HG03095 (cell line): ENCODE measurements around the gene PBX3.
A peak's percentile ranks its signal among the peaks of the same experiment; 100 is the strongest.

Source experiments
- ATAC-seq: cut with Tn5 transposase; IDR thresholded peaks from one replicate; pipeline ENCODE4 v1.9.1; 2021; ENCODE audit warnings: moderate library complexity; ENCODE audit not compliant: unreplicated experiment

Gene PBX3

DNA sequence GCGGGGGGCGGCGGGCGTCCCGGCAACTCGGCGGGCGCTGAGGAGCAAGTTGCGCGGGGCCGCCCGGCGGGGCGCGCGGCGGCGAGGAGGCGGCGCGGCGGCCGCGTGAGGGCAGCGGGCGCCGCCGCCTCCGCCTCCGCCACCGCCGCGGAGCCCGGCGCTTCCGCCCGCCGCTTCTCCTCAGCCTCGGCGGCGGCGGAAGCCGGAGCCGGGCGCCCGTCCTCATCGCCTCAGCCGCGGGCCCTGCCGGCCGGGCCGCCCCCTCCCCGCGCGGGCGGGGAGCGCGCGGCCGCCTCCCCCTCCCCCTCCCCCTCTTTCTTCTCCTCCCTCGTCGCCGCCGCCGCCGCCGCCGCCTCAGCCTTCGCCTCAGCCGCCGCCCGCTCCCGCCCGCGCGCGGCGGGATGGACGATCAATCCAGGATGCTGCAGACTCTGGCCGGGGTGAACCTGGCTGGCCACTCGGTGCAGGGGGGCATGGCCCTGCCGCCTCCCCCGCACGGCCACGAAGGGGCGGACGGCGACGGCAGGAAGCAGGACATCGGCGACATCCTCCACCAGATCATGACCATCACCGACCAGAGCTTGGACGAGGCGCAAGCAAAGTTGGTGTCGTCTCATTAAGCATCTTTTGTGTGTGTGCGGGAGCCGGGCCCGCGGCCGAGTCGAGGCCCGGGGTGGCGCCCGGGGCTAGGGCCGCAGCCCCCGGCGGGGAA, at the start of gene PBX3:
Gene PBX3, plus strand, starts transcription at position 321 of the 712 bp plus-strand sequence.
- peak; percentile 12 for ATAC-seq

DNA sequence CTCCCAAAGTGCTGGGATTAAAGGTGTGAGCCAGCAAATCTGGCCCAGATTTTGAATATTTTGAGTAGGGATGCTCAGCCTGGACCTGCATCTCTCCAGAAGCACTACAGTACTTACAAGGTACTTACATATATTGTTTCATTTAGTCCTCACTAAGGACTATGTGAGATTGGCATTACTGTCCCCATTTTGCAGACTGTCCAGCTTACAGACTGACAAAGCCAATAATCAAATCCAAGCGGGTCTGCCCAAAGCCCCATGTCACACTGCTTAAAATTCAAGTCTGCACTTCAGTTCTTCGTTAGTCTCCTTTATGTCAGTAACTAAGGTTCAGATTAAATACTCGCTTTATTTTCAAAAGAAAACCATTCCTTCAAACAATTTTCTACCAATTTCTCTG, 47.3 kb upstream of the PBX3 start:
- no peak for ATAC-seq

- peak; percentile 75 for ATAC-seq
Observed at GRCh38 chr9:125700791-125701190, 46.4 kb upstream of the PBX3 start.

DNA sequence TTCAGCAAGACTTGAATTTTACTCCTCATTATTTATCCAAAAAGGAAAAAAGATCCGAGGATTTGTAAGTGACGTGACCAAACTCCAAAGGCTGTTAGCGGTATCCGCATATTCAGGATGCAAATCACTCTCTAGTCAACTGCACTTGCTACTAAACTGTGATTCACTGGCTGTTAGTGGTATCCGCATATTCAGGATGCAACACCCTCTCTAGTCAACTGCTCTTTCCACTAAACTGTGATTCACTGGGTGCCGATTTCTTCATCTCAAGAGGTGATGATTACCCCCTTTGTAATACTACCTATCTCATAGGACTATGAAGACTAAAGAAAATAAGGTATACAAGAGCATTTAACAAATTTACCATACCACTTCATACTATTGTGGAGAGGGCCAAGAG, 45.8 kb upstream of the PBX3 start:
- ATAC-seq, result no peak

DNA sequence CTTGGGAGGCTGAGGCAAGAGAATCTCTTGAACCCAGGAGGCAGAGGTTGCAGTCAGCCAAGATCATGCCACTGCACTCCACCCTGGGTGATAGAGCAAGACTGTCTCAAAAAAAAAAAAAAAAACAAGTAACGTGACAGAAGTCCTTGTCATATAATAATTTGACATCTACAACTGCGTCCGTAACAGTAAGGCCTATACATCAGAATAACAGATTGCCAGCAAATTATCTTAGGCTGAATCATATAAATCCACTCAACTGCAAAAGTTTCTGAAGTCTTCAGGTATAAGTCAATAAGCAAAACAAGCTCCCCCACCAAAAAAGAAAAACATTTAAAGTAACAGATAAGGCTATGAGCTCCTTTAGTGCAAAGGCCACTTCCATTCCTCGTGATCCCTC, 43.5 kb upstream of the PBX3 start:
- no peak for ATAC-seq

- ATAC-seq, result no peak
Observed at GRCh38 chr9:125705893-125706292, 41.3 kb upstream of the PBX3 start.

DNA sequence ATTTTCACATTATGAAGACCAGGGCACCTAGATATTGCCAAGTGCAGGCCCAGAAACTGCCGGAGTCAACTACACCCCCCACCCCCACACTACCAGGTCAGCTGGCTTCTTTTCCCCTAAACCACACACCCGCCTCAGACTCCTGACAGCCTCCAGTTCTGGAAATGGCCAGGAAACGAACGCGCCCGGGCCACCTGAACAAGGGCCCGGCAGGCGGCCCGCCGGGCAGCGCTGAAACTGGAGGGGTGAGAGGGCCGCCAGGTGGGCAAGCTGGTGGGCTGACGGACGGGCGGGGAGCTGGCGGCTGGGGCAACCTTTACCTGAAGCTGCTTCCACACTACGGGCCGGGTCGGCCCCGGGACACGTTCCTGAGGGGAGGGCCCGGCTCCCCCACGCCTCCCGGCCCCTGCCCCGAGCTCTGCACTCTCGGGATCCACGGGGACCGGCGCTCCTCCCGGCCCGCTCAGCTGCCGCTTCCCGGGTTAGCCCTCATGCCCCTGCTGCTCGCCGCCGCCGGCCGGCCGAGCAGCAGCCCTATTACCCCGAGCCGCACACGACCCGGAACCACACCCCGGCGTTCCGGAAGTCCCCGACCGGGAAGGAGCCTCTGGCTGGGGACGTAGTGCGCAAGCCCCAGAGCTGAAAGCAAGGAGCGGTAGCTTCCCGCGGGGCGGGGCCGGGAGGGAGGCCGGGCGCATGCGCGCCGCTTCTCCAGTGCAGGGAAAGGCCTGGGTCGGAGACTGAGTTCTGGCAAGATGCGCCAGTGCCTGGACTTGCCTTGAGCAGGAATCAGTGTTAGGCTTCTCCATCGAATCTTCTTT, 40.3 kb upstream of the PBX3 start, which contains the start of gene MAPKAP1:
Gene MAPKAP1, minus strand, starts transcription at position 558 of the 821 bp plus-strand sequence. CDS start 34,634 bp downstream, outside the sequence.
- ATAC-seq, result peak; percentile 91

DNA sequence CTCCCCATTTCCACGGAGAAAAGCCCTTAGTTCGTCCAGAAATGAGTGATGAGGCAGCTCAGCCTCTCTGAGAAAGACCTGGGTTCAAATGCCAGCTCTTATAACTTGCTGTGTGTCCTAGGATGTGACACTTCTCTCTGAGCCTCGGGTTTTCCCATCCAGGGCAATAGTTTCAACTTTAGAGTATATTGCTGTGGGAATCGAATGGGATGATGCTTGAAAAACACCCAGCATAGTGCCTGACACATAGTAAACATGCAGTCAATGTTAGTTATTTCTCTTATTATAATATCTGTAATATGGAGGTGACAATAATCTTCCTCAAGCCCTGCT, 39.7 kb upstream of the PBX3 start:
- no peak for ATAC-seq

DNA sequence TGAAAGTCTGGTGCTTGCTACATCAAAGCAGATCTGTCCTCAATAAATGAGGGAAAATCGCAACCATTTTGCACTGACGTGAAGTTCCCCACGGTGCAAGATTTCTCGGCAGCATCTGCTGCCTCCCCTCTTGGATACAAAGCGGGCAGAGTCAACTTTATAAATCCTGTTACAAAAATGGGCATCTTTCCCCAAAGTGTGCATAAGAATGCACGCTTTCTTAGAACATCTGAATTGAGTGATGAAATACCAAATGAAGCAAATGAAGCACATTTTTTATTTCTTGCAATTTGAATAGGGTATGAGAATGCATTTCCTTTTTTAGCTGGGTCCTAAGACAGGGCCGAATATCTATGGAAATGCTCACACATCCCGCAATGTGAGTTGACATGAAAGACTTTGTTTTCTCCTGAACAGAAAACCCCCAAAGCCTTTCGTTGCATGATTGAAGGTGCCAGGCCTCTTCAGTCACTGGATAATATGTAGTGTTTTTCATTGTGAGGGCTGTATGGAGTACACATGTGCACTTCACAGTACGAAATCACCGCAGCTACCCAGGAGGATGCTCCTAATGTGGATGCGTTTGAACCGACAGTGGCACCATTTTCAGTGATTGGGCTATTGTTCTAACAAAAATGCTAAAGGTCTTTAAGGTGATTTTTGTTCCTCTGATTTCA, 20.6 kb upstream of the PBX3 start:
- no peak for ATAC-seq

- no peak for ATAC-seq
Observed at GRCh38 chr9:125730168-125730567, 17.0 kb upstream of the PBX3 start.

GRCh38 chr9:125732562-125732961, 14.6 kb upstream of the PBX3 start:
- ATAC-seq, result no peak

- ATAC-seq, result no peak
Observed at GRCh38 chr9:125739436-125739835, 7.7 kb upstream of the PBX3 start.

DNA sequence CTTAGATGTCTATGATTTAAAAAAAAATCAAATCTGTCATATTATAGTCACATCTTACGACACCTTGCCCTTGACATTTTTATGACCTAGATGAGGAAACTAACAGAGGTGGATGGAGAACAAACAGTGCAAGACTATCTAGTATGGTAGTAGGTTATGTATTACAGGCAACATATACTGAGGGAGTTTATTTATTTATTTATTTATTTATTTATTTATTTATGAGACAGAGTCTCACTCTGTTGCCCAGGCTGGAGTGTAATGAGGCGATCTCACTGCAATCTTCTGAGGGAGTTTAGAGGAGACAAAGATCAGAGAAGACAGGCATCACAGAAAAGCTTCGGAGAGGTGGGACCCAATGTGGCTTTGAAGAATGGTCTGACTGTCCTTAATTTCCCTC, 4.5 kb upstream of the PBX3 start:
- no peak for ATAC-seq

- ATAC-seq, result no peak
Observed at GRCh38 chr9:125743682-125744428, 3.3 kb upstream of the PBX3 start.

DNA sequence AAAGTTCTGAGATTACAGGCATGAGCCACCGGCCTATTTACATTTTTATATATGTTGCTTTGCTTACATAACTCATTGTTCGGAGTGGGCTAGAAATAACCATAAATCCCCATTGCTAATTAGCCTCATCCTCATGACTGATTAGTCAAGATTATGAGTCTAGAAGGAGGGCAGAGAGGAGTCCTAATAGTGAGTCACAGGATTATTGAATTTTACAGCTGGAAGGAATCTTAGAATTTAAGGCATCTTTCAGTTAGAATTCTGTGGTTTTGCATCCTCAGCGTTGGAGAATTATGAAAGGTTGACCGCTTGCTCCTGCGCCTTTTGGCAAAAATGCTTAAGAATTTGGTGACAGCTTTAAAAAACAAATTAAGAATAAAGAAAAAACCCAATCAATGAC, 2.6 kb upstream of the PBX3 start:
- no peak for ATAC-seq

GRCh38 chr9:125745018-125745417, 2.2 kb upstream of the PBX3 start:
- no peak for ATAC-seq

DNA sequence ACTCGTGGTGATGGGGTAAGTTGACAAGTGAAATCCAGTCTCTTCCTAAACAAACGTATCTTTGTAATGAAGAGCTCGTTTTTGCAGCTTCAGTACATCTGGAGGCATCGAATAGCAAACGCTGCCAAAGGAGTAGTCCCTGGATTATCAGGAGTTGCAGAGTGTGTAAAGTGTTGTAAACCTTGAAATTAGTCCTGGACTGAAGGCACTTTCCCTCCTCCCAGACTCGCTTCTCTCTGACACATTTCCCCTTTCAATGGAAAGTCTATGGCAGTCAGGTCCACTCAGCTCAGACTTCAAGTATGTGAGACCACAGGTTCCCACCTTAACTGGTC, 1.5 kb upstream of the PBX3 start:
- ATAC-seq, result no peak

DNA sequence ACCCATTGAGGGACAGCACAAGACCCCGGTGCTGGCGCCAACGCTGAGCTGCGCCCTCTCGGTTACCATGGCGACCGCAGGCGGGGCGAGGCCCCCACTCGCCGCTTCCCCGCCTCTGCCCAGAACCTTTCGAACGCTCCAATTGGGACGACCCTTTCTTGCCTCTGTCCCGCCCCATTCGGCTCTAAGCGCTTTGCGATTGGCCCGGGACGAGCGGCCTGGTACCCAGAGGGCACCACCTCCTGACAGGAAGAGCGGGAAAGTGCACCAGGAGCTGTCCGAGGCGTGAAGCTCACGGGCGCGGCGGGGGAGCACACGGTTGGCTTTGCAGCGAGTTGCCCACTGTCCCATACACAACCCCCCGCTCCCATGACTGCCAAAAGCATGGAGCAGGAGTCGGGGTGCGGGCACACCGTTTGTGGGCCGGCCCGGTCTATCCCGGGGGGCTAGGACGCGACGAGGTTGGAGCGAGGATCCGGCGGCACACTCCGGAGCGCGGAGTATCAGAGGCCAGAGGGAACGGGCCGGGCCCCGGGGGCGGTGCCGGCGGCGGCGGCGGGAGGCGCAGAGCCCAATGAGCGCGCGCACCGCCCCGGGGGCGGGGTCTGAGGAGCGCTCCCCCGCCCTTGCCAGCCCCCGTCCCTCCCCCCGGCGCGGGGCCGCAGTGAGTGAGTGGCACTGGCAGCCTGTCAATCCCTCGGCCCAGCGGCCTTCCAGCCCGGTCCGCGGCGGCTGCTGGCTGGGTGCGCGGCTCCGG, 978 bp upstream of the PBX3 start:
- ATAC-seq, result peak; percentile 59

- ATAC-seq, result no peak
Observed at GRCh38 chr9:125746774-125747052, 460 bp upstream of the PBX3 start.

DNA sequence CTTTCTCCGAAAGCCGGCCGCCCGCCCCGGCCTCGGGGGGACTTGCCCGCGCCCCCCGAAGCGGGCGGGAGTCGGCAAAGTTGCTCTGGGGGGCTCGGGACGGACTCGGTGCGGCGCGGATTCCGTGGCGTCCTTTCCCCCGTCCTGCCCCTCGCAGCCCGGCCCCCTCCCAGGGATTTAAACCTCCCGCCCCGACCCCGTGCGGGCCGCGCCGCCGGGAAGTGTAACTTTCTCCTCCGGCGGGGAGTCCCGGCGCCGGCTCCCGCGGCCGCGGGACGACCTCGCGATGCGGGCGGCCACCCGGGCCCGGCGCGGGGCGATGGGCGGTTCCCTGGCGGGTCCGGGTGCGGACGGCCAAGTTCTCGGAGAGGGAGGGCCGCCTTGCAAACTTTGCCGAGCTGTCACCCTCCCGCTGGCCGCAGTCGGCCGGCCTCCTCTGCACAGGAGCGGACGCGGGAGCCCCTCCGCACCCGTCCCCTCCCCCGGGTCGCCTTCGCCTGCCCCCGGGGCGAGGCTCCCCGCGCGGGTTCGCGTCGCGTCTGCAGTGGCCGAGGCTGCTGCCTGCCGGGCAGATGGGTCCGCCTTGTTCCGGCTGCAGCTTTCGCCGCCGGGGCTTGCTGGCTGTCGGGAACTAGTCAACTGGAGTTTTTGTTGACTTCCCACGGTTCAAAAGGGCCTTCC, 732 bp downstream of the PBX3 start:
- peak; percentile 8 for ATAC-seq
